ENCODE data around the gene LGALS3BP. TPM values are rescaled to one million over a fixed set of nuclear protein-coding genes. Genes with fewer than 3 reads are reported as not detected.

LGALS3BP gene
- total and polyA plus RNA-seq, 4 donors: 66.0 to 224 (median 79.2) TPM

GRCh38 chr17:78997231-78997741, 17.6 kb upstream of the LGALS3BP start:
- Histone ChIP-seq H3K4me1 (ENCODE audit: control insufficient read depth in 4 of 4, insufficient read depth in 4 of 4, low read length in 3 of 4) (no peaks in the 10 kb centered on the region), H3K36me3 (ENCODE audit: control insufficient read depth in 4 of 4, insufficient read depth in 3 of 4, low read depth in 1 of 4, low read length in 3 of 4) (peaks cover 8 to 33% (median 9%) of the 10 kb centered on the region in 4 donors), H3K9ac (ENCODE audit: low read depth in 1 of 2, low read length in 2 of 2) (no peak overlapping the region), H3K27ac (ENCODE audit: low read depth in 1 of 2, low read length in 2 of 2) (no peak overlapping the region), H3K27me3 (ENCODE audit: control insufficient read depth in 4 of 4, insufficient read depth in 4 of 4, low read length in 3 of 4) (no peaks in the 10 kb centered on the region), H3K4me3 (ENCODE audit: low read depth in 1 of 3, low read length in 3 of 3) (no peak overlapping the region), H3K9me3 (ENCODE audit: control insufficient read depth in 4 of 4, low read length in 3 of 4) (no peaks in the 10 kb centered on the region)
- no peak for DNase-seq (ENCODE audit: low spot score)
- TF ChIP-seq YY1 (IDR thresholded peaks at IDR 0.05) (no peak), FOXA2 (IDR thresholded peaks at IDR 0.05) (no peak), RXRA (IDR thresholded peaks at IDR 0.05) (no peak), JUND (IDR thresholded peaks at IDR 0.05) (no peak)
- 90% methylated on average over 27 of the region's 27 CpGs for WGBS

GRCh38 chr17:78996781-78997201, 17.1 kb upstream of the LGALS3BP start:
- H3K36me3 ChIP-seq (ENCODE audit: control insufficient read depth in 4 of 4, insufficient read depth in 3 of 4, low read depth in 1 of 4, low read length in 3 of 4): peaks cover 8 to 32% (median 9%) of the 10 kb centered on the region in 4 donors
- H3K9ac ChIP-seq (ENCODE audit: low read depth in 1 of 2, low read length in 2 of 2): no peak overlapping the region
- no peak overlapping the region for H3K4me3 ChIP-seq (ENCODE audit: low read depth in 1 of 3, low read length in 3 of 3)
- H3K27ac ChIP-seq (ENCODE audit: low read depth in 1 of 2, low read length in 2 of 2): no peak overlapping the region
- TF ChIP-seq JUND (IDR thresholded peaks at IDR 0.05) (no peak), HNF4G (IDR thresholded peaks at IDR 0.05) (no peak), TAF1 (conservative IDR thresholded peaks at IDR 0.05) (no peak)
- no peaks in the 10 kb centered on the region for H3K4me1 ChIP-seq (ENCODE audit: control insufficient read depth in 4 of 4, insufficient read depth in 4 of 4, low read length in 3 of 4)
- no peaks in the 10 kb centered on the region for H3K27me3 ChIP-seq (ENCODE audit: control insufficient read depth in 4 of 4, insufficient read depth in 4 of 4, low read length in 3 of 4)
- H3K9me3 ChIP-seq (ENCODE audit: control insufficient read depth in 4 of 4, low read length in 3 of 4): no peaks in the 10 kb centered on the region
- no peak for DNase-seq (ENCODE audit: low spot score)
- 87% methylated on average over 16 of the region's 16 CpGs for WGBS

DNA sequence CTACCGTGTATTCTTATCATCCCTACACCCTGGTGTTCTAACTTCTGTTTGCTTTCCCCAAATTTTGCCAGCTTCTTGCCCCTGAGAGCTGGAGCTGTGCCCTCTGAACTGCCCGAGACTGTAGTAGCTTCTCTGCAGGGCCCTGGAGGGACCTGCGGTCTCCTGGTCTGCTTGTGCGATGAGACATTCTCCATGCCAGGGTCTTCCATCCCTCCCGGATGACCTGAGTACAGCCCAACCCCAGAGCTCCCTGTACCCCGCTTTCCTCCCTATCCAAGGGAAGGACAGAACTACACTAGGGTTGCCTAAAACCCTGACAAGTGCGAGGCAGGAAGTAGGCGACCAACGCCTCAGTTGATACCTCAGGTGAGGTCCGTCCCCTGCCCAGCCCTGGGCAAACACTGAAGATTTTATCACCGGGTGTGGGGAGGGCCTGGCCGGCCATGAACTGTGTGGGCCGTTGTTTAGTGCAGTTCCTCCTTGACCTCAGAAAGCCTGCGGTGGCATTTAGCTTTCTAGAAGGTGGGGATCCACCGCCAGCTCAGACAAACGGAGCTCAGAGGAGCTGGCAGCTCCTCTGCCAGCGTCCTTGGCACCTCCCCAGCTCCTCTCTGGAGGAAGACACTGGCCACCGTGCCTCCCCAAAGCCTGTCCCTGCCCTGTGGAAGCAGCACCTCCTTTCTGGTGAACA, 16.2 kb upstream of the LGALS3BP start:
- Histone ChIP-seq H3K4me3 (ENCODE audit: low read depth in 1 of 3, low read length in 3 of 3) (no peak overlapping the region), H3K36me3 (ENCODE audit: control insufficient read depth in 4 of 4, insufficient read depth in 3 of 4, low read depth in 1 of 4, low read length in 3 of 4) (peaks cover 8 to 39% (median 13%) of the 10 kb centered on the region in 4 donors), H3K4me1 (ENCODE audit: control insufficient read depth in 4 of 4, insufficient read depth in 4 of 4, low read length in 3 of 4) (no peaks in the 10 kb centered on the region), H3K27me3 (ENCODE audit: control insufficient read depth in 4 of 4, insufficient read depth in 4 of 4, low read length in 3 of 4) (no peaks in the 10 kb centered on the region), H3K9ac (ENCODE audit: low read depth in 1 of 2, low read length in 2 of 2) (no peak overlapping the region), H3K27ac (ENCODE audit: low read depth in 1 of 2, low read length in 2 of 2) (peak overlapping the region in 1 of 2 donors; percentile 26), H3K9me3 (ENCODE audit: control insufficient read depth in 4 of 4, low read length in 3 of 4) (no peaks in the 10 kb centered on the region)
- DNase-seq (ENCODE audit: low spot score): no peak
- TF ChIP-seq SP1 (IDR thresholded peaks at IDR 0.05): no peak
- TF ChIP-seq TAF1 (conservative IDR thresholded peaks at IDR 0.05): no peak
- TF ChIP-seq, protein P1, sequence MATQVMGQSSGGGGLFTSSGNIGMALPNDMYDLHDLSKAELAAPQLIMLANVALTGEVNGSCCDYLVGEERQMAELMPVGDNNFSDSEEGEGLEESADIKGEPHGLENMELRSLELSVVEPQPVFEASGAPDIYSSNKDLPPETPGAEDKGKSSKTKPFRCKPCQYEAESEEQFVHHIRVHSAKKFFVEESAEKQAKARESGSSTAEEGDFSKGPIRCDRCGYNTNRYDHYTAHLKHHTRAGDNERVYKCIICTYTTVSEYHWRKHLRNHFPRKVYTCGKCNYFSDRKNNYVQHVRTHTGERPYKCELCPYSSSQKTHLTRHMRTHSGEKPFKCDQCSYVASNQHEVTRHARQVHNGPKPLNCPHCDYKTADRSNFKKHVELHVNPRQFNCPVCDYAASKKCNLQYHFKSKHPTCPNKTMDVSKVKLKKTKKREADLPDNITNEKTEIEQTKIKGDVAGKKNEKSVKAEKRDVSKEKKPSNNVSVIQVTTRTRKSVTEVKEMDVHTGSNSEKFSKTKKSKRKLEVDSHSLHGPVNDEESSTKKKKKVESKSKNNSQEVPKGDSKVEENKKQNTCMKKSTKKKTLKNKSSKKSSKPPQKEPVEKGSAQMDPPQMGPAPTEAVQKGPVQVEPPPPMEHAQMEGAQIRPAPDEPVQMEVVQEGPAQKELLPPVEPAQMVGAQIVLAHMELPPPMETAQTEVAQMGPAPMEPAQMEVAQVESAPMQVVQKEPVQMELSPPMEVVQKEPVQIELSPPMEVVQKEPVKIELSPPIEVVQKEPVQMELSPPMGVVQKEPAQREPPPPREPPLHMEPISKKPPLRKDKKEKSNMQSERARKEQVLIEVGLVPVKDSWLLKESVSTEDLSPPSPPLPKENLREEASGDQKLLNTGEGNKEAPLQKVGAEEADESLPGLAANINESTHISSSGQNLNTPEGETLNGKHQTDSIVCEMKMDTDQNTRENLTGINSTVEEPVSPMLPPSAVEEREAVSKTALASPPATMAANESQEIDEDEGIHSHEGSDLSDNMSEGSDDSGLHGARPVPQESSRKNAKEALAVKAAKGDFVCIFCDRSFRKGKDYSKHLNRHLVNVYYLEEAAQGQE (IDR thresholded peaks at IDR 0.05): no peak
- no peak for TF ChIP-seq NR2F2 (IDR thresholded peaks at IDR 0.05)
- no peak for TF ChIP-seq GABPA (IDR thresholded peaks at IDR 0.05 in 1 of 2, conservative IDR thresholded peaks at IDR 0.05 in 1 of 2)
- TF ChIP-seq MAX (IDR thresholded peaks at IDR 0.05): no peak
- TF ChIP-seq HNF4A (conservative IDR thresholded peaks at IDR 0.05): no peak
- 67% methylated on average over 18 of the region's 18 CpGs for WGBS
